H1 (cell line): ENCODE results near the gene DVL1. TPM values are rescaled to one million over a fixed set of nuclear protein-coding genes. Genes with fewer than 3 reads are reported as not detected.

Experiments used
- CTCF ChIA-PET: fragments of 300-600 bp; sonication (Branson Sonifier 250); formaldehyde crosslinking; loops from one replicate; lab custom pipeline; 2021; ENCODE audit not compliant: partially characterized antibody; lab: Charles Lee
- POLR2A ChIA-PET: fragments of 300-600 bp; sonication (Branson Sonifier 250); formaldehyde crosslinking; loops from one replicate; lab custom pipeline; 2021; ENCODE audit warnings: inconsistent platforms; ENCODE audit not compliant: partially characterized antibody; lab: Charles Lee
- DNase-seq, 2 experiments: peaks; one replicate each; pipeline versions ENCODE4 v3.0.0 to v3.0.0-alpha.2; 2010 to 2022; ENCODE audit warnings: low spot score in 2 of 2, low read depth in 1 of 2, mixed read lengths in 1 of 2
- FAIRE-seq: peaks from 2 replicates; lab custom pipeline; 2011; peaks lifted over from hg19 to GRCh38; lab: Jason Lieb, UNC
- H2AFZ ChIP-seq: 2 replicates; pipeline ENCODE4 v1.8.1; 2012; ENCODE audit warnings: low read length, inconsistent platforms
- H2AK5ac ChIP-seq: 2 replicates; pipeline ENCODE4 v1.6.1; 2013; ENCODE audit warnings: low read depth, low read length
- H2BK120ac ChIP-seq: replicated peaks from 2 replicates; pipeline ENCODE3; 2013; ENCODE audit warnings: low read depth, low read length, inconsistent platforms
- H2BK12ac ChIP-seq: 2 replicates; pipeline ENCODE4 v1.6.1; 2013; ENCODE audit warnings: low read depth, low read length
- H2BK15ac ChIP-seq: 2 replicates; pipeline ENCODE4 v1.6.1; 2013; ENCODE audit warnings: low read length
- H2BK20ac ChIP-seq: 2 replicates; pipeline ENCODE4 v1.6.1; 2013; ENCODE audit warnings: low read length
- H2BK5ac ChIP-seq: 2 replicates; pipeline ENCODE4 v1.6.1; 2013; ENCODE audit warnings: low read depth, low read length
- H3K14ac ChIP-seq: 2 replicates; pipeline ENCODE4 v1.6.1; 2013; ENCODE audit warnings: inconsistent platforms; ENCODE audit not compliant: insufficient read length
- H3K18ac ChIP-seq: 2 replicates; pipeline ENCODE4 v1.6.1; 2013; ENCODE audit warnings: low read length; ENCODE audit errors: extremely low read depth
- H3K23ac ChIP-seq: 2 replicates; pipeline ENCODE4 v1.6.1; 2013; ENCODE audit warnings: inconsistent platforms; ENCODE audit not compliant: insufficient read length
- H3K23me2 ChIP-seq: 2 replicates; pipeline ENCODE4 v1.6.1; 2013; ENCODE audit warnings: low read depth, low read length
- H3K27ac ChIP-seq: 2 replicates; pipeline ENCODE4 v1.6.1; 2011; ENCODE audit warnings: low read depth, low read length, inconsistent platforms
- H3K27me3 ChIP-seq, 4 experiments: replicated peaks in 1 of 4; 1 replicate in 1 of 4; 2 replicates in 3 of 4; pipeline versions ENCODE4 v1.6.1 to v1.8.1; 2011 to 2013; ENCODE audit warnings: low read length in 3 of 4, mild to moderate bottlenecking in 3 of 4, inconsistent platforms in 2 of 4, mixed read lengths in 2 of 4, moderate library complexity in 1 of 4; ENCODE audit not compliant: control insufficient read depth in 3 of 4, insufficient read depth in 3 of 4; ENCODE audit errors: extremely low read depth in 1 of 4
- H3K36me3 ChIP-seq, 4 experiments: 2 replicates each; pipeline versions ENCODE4 v1.6.1 to v1.8.1; 2011 to 2013; ENCODE audit warnings: mild to moderate bottlenecking in 4 of 4, low read length in 3 of 4, moderate library complexity in 2 of 4, control low read depth in 1 of 4, inconsistent platforms in 1 of 4; ENCODE audit not compliant: insufficient read depth in 4 of 4, control insufficient read depth in 2 of 4
- H3K4ac ChIP-seq: replicated peaks from 2 replicates; pipeline ENCODE3; 2013; ENCODE audit warnings: low read length, low read depth, mixed read lengths, inconsistent platforms; ENCODE audit not compliant: insufficient read length
- H3K4me1 ChIP-seq, 4 experiments: replicated peaks in 1 of 4; 1 replicate in 1 of 4; 2 replicates in 3 of 4; pipeline versions ENCODE4 v1.6.1 to v1.8.1; 2011 to 2013; ENCODE audit warnings: low read length in 3 of 4, inconsistent platforms in 2 of 4, mixed read lengths in 1 of 4; ENCODE audit not compliant: insufficient read depth in 4 of 4, control insufficient read depth in 3 of 4
- H3K4me2 ChIP-seq, 2 experiments: 2 replicates each; pipeline versions ENCODE4 v1.6.1 to v1.8.1; 2011 to 2013; ENCODE audit warnings: low read depth in 2 of 2, low read length in 2 of 2, control low read depth in 1 of 2, inconsistent platforms in 1 of 2, mild to moderate bottlenecking in 1 of 2; ENCODE audit not compliant: insufficient read depth in 1 of 2
- H3K4me3 ChIP-seq, 4 experiments: fragments of 200-600, 300-600 bp in 1 of 4; sonication (generic), shearing (Covaris generic), sonication (Bioruptor Twin) in 1 of 4; 2 replicates each; pipeline versions ENCODE4 v1.5.1 to v1.8.1; 2011 to 2016; ENCODE audit warnings: low read length in 4 of 4, low read depth in 3 of 4, control low read depth in 2 of 4, inconsistent platforms in 2 of 4, mild to moderate bottlenecking in 2 of 4, mixed read lengths in 1 of 4, moderate library complexity in 1 of 4; ENCODE audit not compliant: insufficient read depth in 2 of 4; ENCODE audit errors: extremely low read depth in 1 of 4
- H3K56ac ChIP-seq: replicated peaks from 2 replicates; pipeline ENCODE3; 2013; ENCODE audit warnings: low read depth, mild to moderate bottlenecking, mixed read lengths, low read length, inconsistent platforms; ENCODE audit not compliant: insufficient read length
- H3K79me1 ChIP-seq: 2 replicates; pipeline ENCODE4 v1.6.1; 2013; ENCODE audit warnings: low read depth, low read length, control low read depth
- H3K79me2 ChIP-seq, 2 experiments: 2 replicates each; pipeline versions ENCODE4 v1.6.1 to v1.8.1; 2012 to 2013; ENCODE audit warnings: low read length in 2 of 2, mild to moderate bottlenecking in 2 of 2, inconsistent platforms in 1 of 2; ENCODE audit not compliant: insufficient read depth in 2 of 2, control insufficient read depth in 1 of 2
- H3K9ac ChIP-seq, 4 experiments: replicated peaks in 1 of 4; 1 replicate in 1 of 4; 2 replicates in 3 of 4; pipeline versions ENCODE4 v1.6.1 to v1.8.1; 2011 to 2013; ENCODE audit warnings: low read depth in 3 of 4, low read length in 3 of 4, control low read depth in 2 of 4, mild to moderate bottlenecking in 2 of 4, moderate library complexity in 2 of 4, inconsistent platforms in 1 of 4; ENCODE audit errors: extremely low read depth in 1 of 4
- H3K9me3 ChIP-seq, 2 experiments: 2 replicates each; pipeline versions ENCODE4 v1.6.1 to v1.8.1; 2012 to 2013; ENCODE audit warnings: mild to moderate bottlenecking in 2 of 2, moderate library complexity in 2 of 2, control low read depth in 1 of 2, inconsistent platforms in 1 of 2, low read depth in 1 of 2, low read length in 1 of 2, mixed read lengths in 1 of 2; ENCODE audit not compliant: insufficient read depth in 2 of 2
- H4K20me1 ChIP-seq, 2 experiments: replicated peaks in 1 of 2; 2 replicates each; pipeline versions ENCODE3 to v1.8.1; 2011 to 2013; ENCODE audit warnings: inconsistent platforms in 2 of 2, low read length in 2 of 2, mild to moderate bottlenecking in 1 of 2; ENCODE audit not compliant: insufficient read depth in 2 of 2, control insufficient read depth in 1 of 2
- H4K5ac ChIP-seq: 2 replicates; pipeline ENCODE4 v1.6.1; 2013; ENCODE audit warnings: low read length, low read depth, mixed read lengths, inconsistent platforms; ENCODE audit not compliant: insufficient read length
- H4K8ac ChIP-seq: 2 replicates; pipeline ENCODE4 v1.8.0; 2013; ENCODE audit warnings: mild to moderate bottlenecking, moderate library complexity, low read length, inconsistent platforms; ENCODE audit not compliant: insufficient read depth; ENCODE audit errors: extremely low read depth
- H4K91ac ChIP-seq: replicated peaks from 2 replicates; pipeline ENCODE3; 2013; ENCODE audit warnings: low read length, mixed read lengths, inconsistent platforms; ENCODE audit not compliant: insufficient read length
- EP300 ChIP-seq, 2 experiments: IDR thresholded peaks; 1 replicate in 1 of 2; 2 replicates in 1 of 2; pipeline ENCODE4 v1.6.1; 2011 to 2012; ENCODE audit warnings: low read depth in 2 of 2, low read length in 2 of 2, mild to moderate bottlenecking in 2 of 2, borderline replicate concordance in 1 of 2, inconsistent platforms in 1 of 2, moderate library complexity in 1 of 2
- JUN ChIP-seq: IDR thresholded peaks from 2 replicates; pipeline ENCODE4 v1.6.1; 2011; ENCODE audit warnings: low read depth, mild to moderate bottlenecking, improper control_type of control experiment, low read length
- KDM1A ChIP-seq: fragments of 200-600, 300-600 bp; sonication (generic); IDR thresholded peaks from 2 replicates; pipeline ENCODE4 v1.7.1; 2016; ENCODE audit warnings: mild to moderate bottlenecking, low read length, borderline replicate concordance
- POLR2A ChIP-seq, 2 experiments: IDR thresholded peaks; 1 replicate in 1 of 2; 2 replicates in 1 of 2; pipeline ENCODE4 v1.6.1; 2011; ENCODE audit warnings: low read depth in 2 of 2, low read length in 2 of 2, mild to moderate bottlenecking in 2 of 2; ENCODE audit errors: control extremely low read depth in 1 of 2
- RFX5 ChIP-seq: IDR thresholded peaks from 2 replicates; pipeline ENCODE4 v1.6.1; 2011; ENCODE audit warnings: low read depth, low read length, improper control_type of control experiment, borderline replicate concordance
- RNF2 ChIP-seq: fragments of 200-900, 300-1000 bp; sonication (generic); IDR thresholded peaks from 2 replicates; pipeline ENCODE4 v1.7.1; 2016; ENCODE audit warnings: borderline replicate concordance, low read depth, mild to moderate bottlenecking, antibody characterized with exemption, low read length; ENCODE audit not compliant: poor library complexity, severe bottlenecking; ENCODE audit errors: missing control alignments
- SAP30 ChIP-seq: fragments of 300-600 bp; sonication (generic); IDR thresholded peaks from 2 replicates; pipeline ENCODE4 v1.7.1; 2012; ENCODE audit warnings: low read length, moderate library complexity, mild to moderate bottlenecking, inconsistent platforms; ENCODE audit not compliant: insufficient read depth, insufficient replicate concordance
- SUZ12 ChIP-seq: fragments of 200-600 bp; sonication (generic); IDR thresholded peaks from 2 replicates; pipeline ENCODE4 v1.6.1; 2012; ENCODE audit warnings: mild to moderate bottlenecking, inconsistent platforms, low read length, moderate library complexity, mixed read lengths
- TAF7 ChIP-seq: optimal IDR thresholded peaks from 2 replicates; pipeline ENCODE3; 2011; ENCODE audit warnings: low read depth, mild to moderate bottlenecking, inconsistent platforms, low read length, moderate library complexity, borderline replicate concordance
- YY1 ChIP-seq: IDR thresholded peaks from 2 replicates; pipeline ENCODE4 v1.6.1; 2011; ENCODE audit warnings: low read depth, mild to moderate bottlenecking, low read length
- ZNF274 ChIP-seq: IDR thresholded peaks from 2 replicates; pipeline ENCODE4 v1.7.0; 2012; ENCODE audit warnings: low read length, borderline replicate concordance; ENCODE audit errors: extremely low read depth
- WGBS, 2 experiments: shearing (Covaris generic) in 1 of 2; methylation state at CpG; one replicate each; pipeline versions ENCODE4 v1.1.6 to v1.1.7; 2013 to 2015; ENCODE audit warnings: low lambda C conversion rate in 2 of 2, mixed read lengths in 2 of 2, inconsistent platforms in 1 of 2, low coverage in 1 of 2, missing lambda C conversion rate in 1 of 2; ENCODE audit not compliant: insufficient replicate concordance in 2 of 2, insufficient coverage in 1 of 2, insufficient read length in 1 of 2; ENCODE audit errors: extremely low coverage in 1 of 2, missing lambda C conversion rate in 1 of 2; 5-methylcytosine and 5-hydroxymethylcytosine counted together
- polyA plus RNA-seq, 7 experiments: library from polyadenylated mRNA; depleted of rRNA in 3 of 7; stranded (reverse) in 5 of 7; unstranded in 2 of 7; fragments of >200 nt in 5 of 7; fragments of 200-250 nt in 2 of 7; gene quantifications; 1 replicate in 5 of 7; 2 replicates in 1 of 7; 4 replicates in 1 of 7; pipeline versions ENCODE4 v1.2.1 to v1.2.3, GENCODE V29; 2011 to 2013; ENCODE audit warnings: missing spikeins in 2 of 7, mixed read lengths in 2 of 7
- total RNA-seq: library from RNA; stranded (reverse); fragmentation: NEBNext Ultra II Directional; extraction: Animal tissue kit (Norgen Biotek cat#: 25700); gene quantifications from 2 replicates; pipeline ENCODE4 v1.2.1, GENCODE V29; 2021

The DVL1 gene
- total and polyA plus RNA-seq, 2 of the 8 experiments (the other 6 are each of a cell fraction or from before 2014, with no cell fraction given) = 39.4 to 58.9 TPM

DNA sequence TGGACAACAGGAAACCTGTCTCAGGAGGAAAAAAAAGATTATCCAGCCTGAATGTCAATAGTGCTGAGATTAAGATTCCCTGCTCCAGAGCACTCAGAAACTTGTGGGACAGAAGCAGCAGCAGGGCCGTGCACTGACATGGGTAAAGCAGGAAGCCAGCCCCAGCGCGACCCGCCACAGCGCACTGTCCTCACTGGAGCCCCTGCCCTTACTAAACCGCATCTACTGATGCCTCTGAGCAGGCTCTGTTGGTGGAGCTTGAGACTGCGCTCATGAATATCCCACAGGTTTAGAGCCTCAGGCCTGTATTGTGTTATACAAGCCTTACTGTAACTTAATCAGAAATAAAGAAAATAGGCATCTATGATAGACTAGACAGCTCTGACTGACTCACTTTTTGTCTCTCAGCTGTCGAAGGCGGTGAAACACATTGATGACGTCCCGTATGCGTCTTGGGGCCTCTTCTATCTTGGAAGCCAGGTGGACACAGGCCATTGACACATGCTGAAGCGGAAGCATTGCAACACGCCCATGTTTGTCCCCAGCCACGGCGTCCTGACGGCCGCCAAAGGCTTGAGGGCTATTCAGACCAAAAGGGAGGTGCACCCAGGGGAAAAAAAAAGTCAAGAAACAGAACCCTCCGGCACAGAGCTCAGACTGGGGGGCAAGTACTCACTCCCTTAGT lies 48.8 kb upstream of the DVL1 start:
- CTCF ChIA-PET = interaction anchor here (0.9 to 3.1 kb wide), 7 partner anchors 9 to 107 kb away, joined by 3 to 14 read pairs (median 7); partner anchors contain the start of gene AURKAIP1
- Histone ChIP-seq H3K27ac (0 out of 2 replicates have a peak overlapping the region, but pooled peaks have one; percentile 89), H3K9ac (peak overlapping the region; percentile 75 to 96 (median 92)), H3K4me1 (peaks cover 0 to 18% (median 13%) of the 10 kb centered on the region in 4 experiments; a peak in 6 of 7 replicates), H3K79me1 (peaks cover 18% of the 10 kb centered on the region), H2BK5ac (no peak overlapping the region; the same call in 1 of the 2 replicates), H3K23ac (no peak overlapping the region), H2BK20ac (no peak overlapping the region), H3K23me2 (peaks cover 17% of the 10 kb centered on the region), H2AK5ac (0 out of 2 replicates have a peak overlapping the region, but pooled peaks have one; percentile 20), H3K36me3 (peaks cover 36 to 67% (median 50%) of the 10 kb centered on the region in 4 experiments), H2AFZ (no peak overlapping the region), H3K4ac (no peak overlapping the region), H4K5ac (no peak overlapping the region), H3K9me3 (no peaks in the 10 kb centered on the region), H3K4me3 (peak overlapping the region; percentile 93 to 95 (median 94)), H3K56ac (no peak overlapping the region), H3K4me2 (peak overlapping the region; percentile 81 to 89), H2BK12ac (no peak overlapping the region), H3K79me2 (peaks cover 6 to 50% of the 10 kb centered on the region in 2 experiments; a peak in 3 of 4 replicates), H2BK120ac (no peak overlapping the region), H3K18ac (no peak overlapping the region), H3K27me3 (no peaks in the 10 kb centered on the region), H4K91ac (no peak overlapping the region), H2BK15ac (no peak overlapping the region), H4K20me1 (peaks cover 12 to 27% of the 10 kb centered on the region in 2 experiments), H4K8ac (peak overlapping the region; percentile 86; the same call in 1 of the 2 replicates), H3K14ac (no peak overlapping the region)
- POLR2A ChIA-PET = interaction anchor here (0.8 to 33.4 kb wide), 7 partner anchors 2 to 55 kb away, joined by 4 to 719 read pairs (median 27); partner anchors contain the start of genes ANKRD65, AURKAIP1, CCNL2 and MRPL20
- DNase-seq = no peak
- 84% methylated on average over 19 of the region's 19 CpGs; no CpG with 5 or more reads in 1 of the 2 experiments for WGBS, 2 experiments
- FAIRE-seq = no peak
- TF ChIP-seq JUN (no peak), EP300 (IDR thresholded peaks at IDR 0.05; ENCODE audit: borderline replicate concordance in 1 of 2, low read depth in 2 of 2, low read length in 2 of 2) (no peak), KDM1A (no peak), TAF7 (no peak), ZNF274 (no peak), RNF2 (no peak), SUZ12 (no peak), SAP30 (no peak), RFX5 (no peak), YY1 (no peak), POLR2A (IDR thresholded peaks at IDR 0.05; ENCODE audit: control extremely low read depth in 1 of 2, low read depth in 2 of 2, low read length in 2 of 2) (no peak)
